ENCODE results near the gene C2orf72.

GRCh38 chr2:230999477-230999876 is 37.8 kb upstream of the C2orf72 start:
- no peak for TF ChIP-seq CEBPB (IDR thresholded peaks at IDR 0.05)
- TF ChIP-seq TAF1 (IDR thresholded peaks at IDR 0.05; ENCODE audit: low read depth), result no peak
- TF ChIP-seq REST (IDR thresholded peaks at IDR 0.05; ENCODE audit: low read depth), result no peak
- no peak for TF ChIP-seq MAX (IDR thresholded peaks at IDR 0.05)
- no peak for TF ChIP-seq YY1 (IDR thresholded peaks at IDR 0.05; ENCODE audit: low read depth)
- no peak for TF ChIP-seq EP300 (IDR thresholded peaks at IDR 0.05; ENCODE audit: borderline replicate concordance)
- no peak for TF ChIP-seq RAD21 (IDR thresholded peaks at IDR 0.05; ENCODE audit: low read depth)
- no peak for TF ChIP-seq EGR1 (IDR thresholded peaks at IDR 0.05)
- TF ChIP-seq CREB1 (IDR thresholded peaks at IDR 0.05; ENCODE audit: low read depth), result no peak
